Fibroblast of lung (primary cell): ENCODE data around the gene YIF1B. TPM values are rescaled to one million over a fixed set of nuclear protein-coding genes. Genes with fewer than 3 reads are reported as not detected.

Source experiments
- DNase-seq, 2 donors: peaks; one replicate each; pipeline versions ENCODE4 v3.0.0 to v3.0.0-alpha.2; 2010; ENCODE audit warnings: low read depth in 2 of 2
- H2AFZ ChIP-seq: 2 replicates; pipeline ENCODE4 v1.5.1; 2012; ENCODE audit warnings: low read length, control low read depth, inconsistent platforms
- H3K27ac ChIP-seq: 2 replicates; pipeline ENCODE4 v1.5.1; 2011; ENCODE audit warnings: low read length, control low read depth; ENCODE audit not compliant: insufficient read depth
- H3K27me3 ChIP-seq: 2 replicates; pipeline ENCODE4 v1.5.1; 2011; ENCODE audit warnings: mild to moderate bottlenecking, low read length; ENCODE audit not compliant: control insufficient read depth, insufficient read depth
- H3K36me3 ChIP-seq: 2 replicates; pipeline ENCODE4 v1.5.1; 2011; ENCODE audit warnings: low read length; ENCODE audit not compliant: control insufficient read depth, insufficient read depth
- H3K4me1 ChIP-seq: 2 replicates; pipeline ENCODE4 v1.5.1; 2011; ENCODE audit warnings: low read length; ENCODE audit not compliant: control insufficient read depth, insufficient read depth; ENCODE audit errors: extremely low read depth
- H3K4me2 ChIP-seq: 2 replicates; pipeline ENCODE4 v1.5.1; 2011; ENCODE audit warnings: low read length, control low read depth; ENCODE audit not compliant: insufficient read depth; ENCODE audit errors: extremely low read depth
- H3K4me3 ChIP-seq, 4 experiments: fragments of 200-600 bp in 1 of 4; sonication (generic) in 1 of 4; replicated peaks in 1 of 4; 2 replicates each; pipeline ENCODE4 v1.5.1; 2011 to 2016; ENCODE audit warnings: low read length in 4 of 4, low read depth in 3 of 4, mild to moderate bottlenecking in 3 of 4, control low read depth in 2 of 4, inconsistent platforms in 1 of 4, mixed read lengths in 1 of 4; ENCODE audit not compliant: insufficient read depth in 1 of 4; ENCODE audit errors: control extremely low read depth in 1 of 4
- H3K79me2 ChIP-seq: 2 replicates; pipeline ENCODE4 v1.5.1; 2012; ENCODE audit warnings: mild to moderate bottlenecking, low read length, inconsistent platforms; ENCODE audit not compliant: control insufficient read depth, insufficient read depth
- H3K9ac ChIP-seq: 2 replicates; pipeline ENCODE4 v1.5.1; 2011; ENCODE audit warnings: mild to moderate bottlenecking, low read length, control low read depth; ENCODE audit not compliant: insufficient read depth
- H3K9me3 ChIP-seq: 2 replicates; pipeline ENCODE4 v1.5.1; 2012; ENCODE audit warnings: low read depth, low read length; ENCODE audit not compliant: control insufficient read depth, insufficient read depth
- H4K20me1 ChIP-seq: 2 replicates; pipeline ENCODE4 v1.5.1; 2011; ENCODE audit warnings: low read length; ENCODE audit not compliant: control insufficient read depth, insufficient read depth; ENCODE audit errors: extremely low read depth
- EZH2 ChIP-seq: IDR thresholded peaks from 2 replicates; pipeline ENCODE4 v1.5.1; 2012; ENCODE audit warnings: low read length, control low read depth, mild to moderate bottlenecking; ENCODE audit errors: missing control alignments
- polyA plus RNA-seq, 2 donors: library from polyadenylated mRNA; depleted of rRNA in 1 of 2; stranded (reverse) in 1 of 2; unstranded in 1 of 2; fragments of >200 nt; gene quantifications; 2 replicates each; pipeline ENCODE4 v1.2.1, GENCODE V29; 2011 to 2012; ENCODE audit warnings: missing spikeins in 1 of 2
- total RNA-seq: library from RNA; depleted of rRNA; stranded (reverse); fragments of >200 nt; gene quantifications from 2 replicates; pipeline ENCODE4 v1.2.1, GENCODE V29; 2014
- TF ChIP-seq, protein P1 (sequence below), 2 donors: IDR thresholded peaks in 1 of 2; conservative IDR thresholded peaks in 1 of 2; 1 replicate in 1 of 2; 2 replicates in 1 of 2; pipeline ENCODE4 v1.5.1; 2011 to 2012; ENCODE audit warnings: low read length in 2 of 2, control low read depth in 1 of 2, inconsistent platforms in 1 of 2, low read depth in 1 of 2, mild to moderate bottlenecking in 1 of 2

The YIF1B gene
- total and polyA plus RNA-seq, 2 donors (not counting 1 experiment from before 2014, with no cell fraction given): 73.3 to 96.5 TPM

DNA sequence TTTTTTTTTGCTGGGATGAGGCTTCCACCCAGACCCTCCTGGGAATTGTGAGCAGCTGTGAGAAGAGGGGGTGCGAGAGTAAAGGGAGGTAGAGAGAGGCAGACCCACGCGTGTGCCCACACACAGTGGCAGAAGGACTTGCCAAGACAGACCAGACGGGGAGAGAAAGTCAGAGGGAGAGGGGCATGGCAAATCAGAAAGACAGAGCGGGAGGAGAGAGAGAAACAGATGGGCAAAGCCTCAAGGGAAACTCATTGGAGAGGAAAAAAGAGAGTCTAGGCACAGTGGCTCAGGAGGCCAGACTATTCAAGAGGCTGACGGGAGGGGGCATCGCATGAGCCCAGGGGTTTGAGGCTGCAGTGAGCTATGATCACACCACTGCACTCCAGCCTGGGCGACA lies 36.9 kb upstream of the YIF1B start:
- Histone ChIP-seq H2AFZ (no peak overlapping the region), H3K27me3 (no peaks in the 10 kb centered on the region), H3K27ac (no peak overlapping the region), H3K36me3 (no peaks in the 10 kb centered on the region), H4K20me1 (no peaks in the 10 kb centered on the region), H3K4me3 (no peak overlapping the region), H3K9me3 (no peaks in the 10 kb centered on the region), H3K79me2 (no peaks in the 10 kb centered on the region), H3K4me2 (no peak overlapping the region), H3K9ac (no peak overlapping the region), H3K4me1 (no peaks in the 10 kb centered on the region)
- DNase-seq: no peak
- no peak for TF ChIP-seq EZH2
- TF ChIP-seq, protein P1, sequence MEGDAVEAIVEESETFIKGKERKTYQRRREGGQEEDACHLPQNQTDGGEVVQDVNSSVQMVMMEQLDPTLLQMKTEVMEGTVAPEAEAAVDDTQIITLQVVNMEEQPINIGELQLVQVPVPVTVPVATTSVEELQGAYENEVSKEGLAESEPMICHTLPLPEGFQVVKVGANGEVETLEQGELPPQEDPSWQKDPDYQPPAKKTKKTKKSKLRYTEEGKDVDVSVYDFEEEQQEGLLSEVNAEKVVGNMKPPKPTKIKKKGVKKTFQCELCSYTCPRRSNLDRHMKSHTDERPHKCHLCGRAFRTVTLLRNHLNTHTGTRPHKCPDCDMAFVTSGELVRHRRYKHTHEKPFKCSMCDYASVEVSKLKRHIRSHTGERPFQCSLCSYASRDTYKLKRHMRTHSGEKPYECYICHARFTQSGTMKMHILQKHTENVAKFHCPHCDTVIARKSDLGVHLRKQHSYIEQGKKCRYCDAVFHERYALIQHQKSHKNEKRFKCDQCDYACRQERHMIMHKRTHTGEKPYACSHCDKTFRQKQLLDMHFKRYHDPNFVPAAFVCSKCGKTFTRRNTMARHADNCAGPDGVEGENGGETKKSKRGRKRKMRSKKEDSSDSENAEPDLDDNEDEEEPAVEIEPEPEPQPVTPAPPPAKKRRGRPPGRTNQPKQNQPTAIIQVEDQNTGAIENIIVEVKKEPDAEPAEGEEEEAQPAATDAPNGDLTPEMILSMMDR (conservative IDR thresholded peaks at IDR 0.05 in 1 of 2, IDR thresholded peaks at IDR 0.05 in 1 of 2; ENCODE audit: low read depth in 1 of 2, low read length in 2 of 2): no peak

DNA sequence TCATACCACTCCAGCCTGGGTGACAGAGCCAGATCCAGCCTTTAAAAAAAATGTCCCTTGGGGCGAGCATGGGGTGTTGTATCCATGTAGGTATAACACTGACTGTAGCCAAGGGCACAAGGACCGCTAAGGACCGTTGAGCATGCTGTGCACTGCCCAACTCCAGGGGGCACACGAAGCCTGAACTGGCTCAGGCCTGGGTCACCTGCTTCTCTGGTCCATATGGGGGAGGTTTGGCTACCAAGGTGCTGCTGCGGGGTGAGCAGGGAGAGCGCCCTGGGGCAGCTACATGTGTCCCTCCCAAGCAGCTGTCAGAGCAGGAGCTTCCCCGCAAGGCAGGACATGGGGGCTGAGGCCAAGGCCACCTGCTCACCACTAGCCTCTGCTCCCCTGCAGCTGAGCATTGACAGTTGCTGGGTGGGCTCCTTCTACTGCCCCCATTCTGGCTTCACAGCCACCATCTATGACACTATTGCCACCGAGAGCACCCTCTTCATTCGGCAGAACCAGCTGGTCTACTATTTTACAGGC lies 36.2 kb upstream of the YIF1B start:
- no peak for DNase-seq
- Histone ChIP-seq H3K27me3 (no peaks in the 10 kb centered on the region), H3K79me2 (no peaks in the 10 kb centered on the region), H3K9me3 (no peaks in the 10 kb centered on the region), H2AFZ (no peak overlapping the region), H3K4me1 (no peaks in the 10 kb centered on the region), H4K20me1 (no peaks in the 10 kb centered on the region), H3K4me2 (no peak overlapping the region), H3K27ac (no peak overlapping the region), H3K36me3 (no peaks in the 10 kb centered on the region), H3K4me3 (no peak overlapping the region), H3K9ac (no peak overlapping the region)
- TF ChIP-seq, protein P1 (conservative IDR thresholded peaks at IDR 0.05 in 1 of 2, IDR thresholded peaks at IDR 0.05 in 1 of 2; ENCODE audit: low read depth in 1 of 2, low read length in 2 of 2): no peak
- TF ChIP-seq EZH2: no peak

DNA sequence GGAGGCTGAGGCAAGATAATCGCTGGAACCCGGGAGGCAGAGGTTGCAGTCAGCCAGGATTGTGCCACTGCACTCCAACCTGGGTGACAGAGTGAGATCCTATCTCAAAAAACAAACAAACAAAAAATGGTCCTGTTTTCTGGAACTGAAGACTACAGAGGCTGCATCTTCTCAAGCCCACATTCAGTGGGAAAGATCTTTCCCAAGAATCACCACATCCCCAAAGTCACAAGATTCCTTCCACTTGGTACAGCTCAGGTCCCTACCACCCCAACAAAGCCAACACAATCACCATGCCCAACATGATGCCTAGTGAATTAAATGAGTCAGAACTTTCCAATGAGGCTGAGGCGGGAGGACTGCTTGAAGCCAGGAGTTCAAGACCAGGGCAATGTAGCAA lies 35.1 kb upstream of the YIF1B start:
- Histone ChIP-seq H3K79me2 (no peaks in the 10 kb centered on the region), H4K20me1 (no peaks in the 10 kb centered on the region), H3K27me3 (no peaks in the 10 kb centered on the region), H3K4me3 (no peak overlapping the region), H3K4me1 (no peaks in the 10 kb centered on the region), H3K27ac (no peak overlapping the region), H2AFZ (no peak overlapping the region), H3K36me3 (no peaks in the 10 kb centered on the region), H3K9ac (no peak overlapping the region), H3K9me3 (no peaks in the 10 kb centered on the region), H3K4me2 (no peak overlapping the region)
- DNase-seq: no peak
- TF ChIP-seq EZH2: no peak
- TF ChIP-seq, protein P1 (conservative IDR thresholded peaks at IDR 0.05 in 1 of 2, IDR thresholded peaks at IDR 0.05 in 1 of 2; ENCODE audit: low read depth in 1 of 2, low read length in 2 of 2): no peak
